Measurements from ENCODE around the gene NXPE4. TPM values are rescaled to one million over a fixed set of nuclear protein-coding genes. Genes with fewer than 3 reads are reported as not detected.
"Not testable (repeated sequence)": the region's sequence is repeated elsewhere in the genome, so short reads cannot be mapped to it uniquely, and the experiment has no call there.

NXPE4 gene
- total RNA-seq, 1 experiment from 2014 or later: not detected

DNA sequence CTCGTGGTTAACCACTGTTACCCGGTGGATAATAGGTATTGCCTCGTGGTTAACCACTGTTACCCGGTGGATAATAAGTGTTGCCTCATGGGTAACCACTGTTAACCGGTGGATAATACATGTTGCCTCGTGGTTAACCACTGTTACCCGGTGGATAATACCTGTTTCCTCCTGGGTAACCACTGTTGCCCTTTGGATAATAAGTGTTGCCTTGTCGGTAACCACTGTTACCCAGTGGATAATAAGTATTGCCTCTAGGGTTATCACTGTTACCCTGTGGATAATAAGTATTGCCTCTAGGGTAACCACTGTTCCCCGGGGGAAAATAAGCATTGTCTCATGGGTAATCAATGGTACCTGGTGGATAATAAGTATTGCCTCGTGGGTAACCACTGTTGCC lies 15.0 kb upstream of the NXPE4 start:
- no peak overlapping the region for H3K27ac ChIP-seq
- H3F3A ChIP-seq (ENCODE audit: insufficient read depth, low read depth): no peaks in the 10 kb centered on the region
- H3K4me2 ChIP-seq: no peak overlapping the region
- ChIA-PET POLR2A (ENCODE audit: unreplicated experiment) (no interaction called here), CTCF (no interaction called here)
- no peaks in the 10 kb centered on the region for H3K79me2 ChIP-seq (ENCODE audit: low read depth)
- no peaks in the 10 kb centered on the region for H3K9me2 ChIP-seq (ENCODE audit: insufficient read depth)
- H4K20me1 ChIP-seq (ENCODE audit: insufficient read depth): no peaks in the 10 kb centered on the region
- intact Hi-C loops (cut with micrococcal nuclease; ENCODE audit: unreplicated experiment): no loop called here
- BruUV-seq (replicated peaks): no TSS peak
- no peak for DNase-seq
- no peaks in the 10 kb centered on the region for H3K9me3 ChIP-seq (ENCODE audit: insufficient read depth, low read depth)
- H3K4me3 ChIP-seq: no peak overlapping the region
- no peak overlapping the region for H2AFZ ChIP-seq
- TF ChIP-seq CTCF (conservative IDR thresholded peaks at IDR 0.05): no peak
- no peak for TF ChIP-seq EZH2 (IDR thresholded peaks at IDR 0.05; ENCODE audit: low read depth)
- H3K27me3 ChIP-seq (ENCODE audit: insufficient read depth, low read depth): no peaks in the 10 kb centered on the region
- H3K36me3 ChIP-seq (ENCODE audit: low read depth): no peaks in the 10 kb centered on the region
- no peaks in the 10 kb centered on the region for H3K4me1 ChIP-seq (replicated peaks; ENCODE audit: insufficient read depth)

GRCh38 chr11:114609429-114609828 lies 13.8 kb upstream of the NXPE4 start:
- Histone ChIP-seq H3F3A (ENCODE audit: insufficient read depth, low read depth) (no peaks in the 10 kb centered on the region), H3K4me1 (replicated peaks; ENCODE audit: insufficient read depth) (no peaks in the 10 kb centered on the region), H4K20me1 (ENCODE audit: insufficient read depth) (no peaks in the 10 kb centered on the region), H3K79me2 (ENCODE audit: low read depth) (no peaks in the 10 kb centered on the region), H3K9me2 (ENCODE audit: insufficient read depth) (no peaks in the 10 kb centered on the region), H3K9me3 (ENCODE audit: insufficient read depth, low read depth) (no peaks in the 10 kb centered on the region), H3K27me3 (ENCODE audit: insufficient read depth, low read depth) (no peaks in the 10 kb centered on the region), H3K36me3 (ENCODE audit: low read depth) (no peaks in the 10 kb centered on the region), H3K4me3 (no peak overlapping the region), H2AFZ (no peak overlapping the region), H3K4me2 (no peak overlapping the region), H3K27ac (no peak overlapping the region)
- intact Hi-C loops (cut with micrococcal nuclease; ENCODE audit: unreplicated experiment): no loop called here
- BruUV-seq (replicated peaks): no TSS peak
- no peak for DNase-seq
- ChIA-PET CTCF (no interaction called here), POLR2A (ENCODE audit: unreplicated experiment) (no interaction called here)
- no peak for TF ChIP-seq CTCF (conservative IDR thresholded peaks at IDR 0.05)
- no peak for TF ChIP-seq EZH2 (IDR thresholded peaks at IDR 0.05; ENCODE audit: low read depth)

GRCh38 chr11:114608605-114609004 lies 13.0 kb upstream of the NXPE4 start:
- H3K79me2 ChIP-seq (ENCODE audit: low read depth); CTCF ChIA-PET; H3K36me3 ChIP-seq (ENCODE audit: low read depth); H2AFZ ChIP-seq; POLR2A ChIA-PET (ENCODE audit: unreplicated experiment); intact Hi-C loops (cut with micrococcal nuclease; ENCODE audit: unreplicated experiment); H3K27me3 ChIP-seq (ENCODE audit: insufficient read depth, low read depth); H4K20me1 ChIP-seq (ENCODE audit: insufficient read depth); H3K4me1 ChIP-seq (replicated peaks; ENCODE audit: insufficient read depth); H3K9me3 ChIP-seq (ENCODE audit: insufficient read depth, low read depth); H3K27ac ChIP-seq; H3K4me2 ChIP-seq; BruUV-seq (replicated peaks); H3F3A ChIP-seq (ENCODE audit: insufficient read depth, low read depth); H3K4me3 ChIP-seq; DNase-seq; H3K9me2 ChIP-seq (ENCODE audit: insufficient read depth): not testable (repeated sequence)

DNA sequence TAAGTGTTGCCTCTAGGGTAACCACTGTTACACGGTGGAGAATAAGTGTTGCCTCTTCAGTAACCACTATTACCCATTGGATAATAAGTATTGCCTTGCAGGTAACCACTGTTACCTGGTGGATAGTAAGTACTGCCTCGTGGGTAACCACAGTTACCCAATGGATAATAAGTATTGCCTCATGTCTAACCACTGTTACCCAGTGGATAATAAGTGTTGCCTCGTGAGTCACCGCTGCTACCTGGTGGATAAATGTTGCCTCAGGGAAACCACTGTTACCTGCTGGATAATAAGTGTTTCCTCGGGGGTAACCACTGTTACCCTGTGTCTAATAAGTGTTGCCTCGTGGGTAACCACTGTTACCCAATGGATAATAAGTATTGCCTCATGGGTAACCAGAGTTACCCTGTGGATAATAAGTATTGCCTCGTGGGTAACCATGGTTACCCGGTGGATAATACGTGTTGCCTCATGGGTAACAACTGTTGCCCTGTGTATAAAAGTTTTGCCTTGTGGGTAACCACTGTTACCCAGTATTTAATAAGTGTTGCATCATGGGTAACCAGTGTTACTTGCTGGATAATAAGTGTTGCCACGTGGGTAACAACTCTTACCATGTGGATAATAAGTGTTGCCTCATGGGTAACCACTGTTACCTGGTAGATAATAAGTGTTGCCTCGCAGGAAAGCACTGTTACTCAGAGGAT lies 12.3 kb upstream of the NXPE4 start:
- BruUV-seq (replicated peaks): no TSS peak
- Histone ChIP-seq H3K4me3 (no peak overlapping the region), H3K27me3 (ENCODE audit: insufficient read depth, low read depth) (no peaks in the 10 kb centered on the region), H3K9me2 (ENCODE audit: insufficient read depth) (no peaks in the 10 kb centered on the region), H3K27ac (no peak overlapping the region), H2AFZ (no peak overlapping the region), H3K79me2 (ENCODE audit: low read depth) (no peaks in the 10 kb centered on the region), H3K36me3 (ENCODE audit: low read depth) (no peaks in the 10 kb centered on the region), H3K9me3 (ENCODE audit: insufficient read depth, low read depth) (no peaks in the 10 kb centered on the region), H3K4me1 (replicated peaks; ENCODE audit: insufficient read depth) (no peaks in the 10 kb centered on the region), H3K4me2 (no peak overlapping the region), H4K20me1 (ENCODE audit: insufficient read depth) (no peaks in the 10 kb centered on the region), H3F3A (ENCODE audit: insufficient read depth, low read depth) (no peaks in the 10 kb centered on the region)
- ChIA-PET POLR2A (ENCODE audit: unreplicated experiment) (no interaction called here), CTCF (no interaction called here)
- intact Hi-C loops (cut with micrococcal nuclease; ENCODE audit: unreplicated experiment): no loop called here
- no peak for TF ChIP-seq EZH2 (IDR thresholded peaks at IDR 0.05; ENCODE audit: low read depth)
- no peak for TF ChIP-seq CTCF (conservative IDR thresholded peaks at IDR 0.05)
- DNase-seq: no peak

GRCh38 chr11:114606802-114607075 lies 11.2 kb upstream of the NXPE4 start:
- H3K27me3 ChIP-seq (ENCODE audit: insufficient read depth, low read depth); H4K20me1 ChIP-seq (ENCODE audit: insufficient read depth); POLR2A ChIA-PET (ENCODE audit: unreplicated experiment); H2AFZ ChIP-seq; H3K9me3 ChIP-seq (ENCODE audit: insufficient read depth, low read depth); H3K9me2 ChIP-seq (ENCODE audit: insufficient read depth); H3K79me2 ChIP-seq (ENCODE audit: low read depth); H3K27ac ChIP-seq; H3K4me3 ChIP-seq; CTCF ChIA-PET; intact Hi-C loops (cut with micrococcal nuclease; ENCODE audit: unreplicated experiment); H3K4me1 ChIP-seq (replicated peaks; ENCODE audit: insufficient read depth); H3F3A ChIP-seq (ENCODE audit: insufficient read depth, low read depth); H3K4me2 ChIP-seq; H3K36me3 ChIP-seq (ENCODE audit: low read depth); BruUV-seq (replicated peaks); DNase-seq: not testable (repeated sequence)
